Epithelial cell of proximal tubule (primary cell): ENCODE data around the gene OR6B3. TPM values are rescaled to one million over a fixed set of nuclear protein-coding genes. Genes with fewer than 3 reads are reported as not detected.

ENCODE experiments used
- DNase-seq: peaks from one replicate; pipeline ENCODE4 v3.0.0-alpha.2; 2011; ENCODE audit warnings: low read depth
- H3K4me3 ChIP-seq: 2 replicates; pipeline ENCODE4 v1.5.1; 2011; ENCODE audit warnings: low read depth, mild to moderate bottlenecking, low read length
- CTCF ChIP-seq: conservative IDR thresholded peaks from 2 replicates; pipeline ENCODE4 v1.5.1; 2012; ENCODE audit warnings: low read depth, mild to moderate bottlenecking, low read length
- total RNA-seq: library from RNA; depleted of rRNA; stranded (reverse); fragments of >200 nt; gene quantifications from 2 replicates; pipeline ENCODE4 v1.2.3, GENCODE V29; 2015

OR6B3 gene
- total RNA-seq, 1 donor from 2014 or later = not detected

GRCh38 chr2:240014327-240014726 is 39.0 kb downstream of the OR6B3 start:
- no peak overlapping the region for H3K4me3 ChIP-seq
- TF ChIP-seq CTCF = no peak
- no peak for DNase-seq

- no peak for DNase-seq
- TF ChIP-seq CTCF = peak; percentile 41
- no peak overlapping the region for H3K4me3 ChIP-seq
Observed at GRCh38 chr2:240013343-240013742, 40.0 kb downstream of the OR6B3 start.

- no peak overlapping the region for H3K4me3 ChIP-seq
- no peak for TF ChIP-seq CTCF
- DNase-seq = no peak
Observed at GRCh38 chr2:240002983-240003382, 50.3 kb downstream of the OR6B3 start.

GRCh38 chr2:240000671-240001070 is 52.6 kb downstream of the OR6B3 start:
- H3K4me3 ChIP-seq = no peak overlapping the region
- DNase-seq = no peak
- TF ChIP-seq CTCF = no peak

GRCh38 chr2:239997686-239998409 is 55.5 kb downstream of the OR6B3 start:
- TF ChIP-seq CTCF = no peak
- H3K4me3 ChIP-seq = no peak overlapping the region
- no peak for DNase-seq

Other genes starting within 250 kb of the OR6B3 start
- 133 and 166 TPM in 2 replicates for gene NDUFA10, start 28.2 kb downstream of the OR6B3 start, total RNA-seq
- not detected in 2 replicates for gene OR6B2, start 23.1 kb downstream of the OR6B3 start, total RNA-seq
- gene COPS9, start 82.8 kb upstream of the OR6B3 start, total RNA-seq = 274 and 409 TPM in 2 replicates
- gene OTOS, start 87.1 kb upstream of the OR6B3 start, total RNA-seq = not detected in 2 replicates